Karpas-422 (cell line): Measurements from ENCODE around the gene GPR151. TPM values are rescaled to one million over a fixed set of nuclear protein-coding genes. Genes with fewer than 3 reads are reported as not detected.

Experiments used
- DNase-seq: peaks from one replicate; pipeline ENCODE4 v3.0.0-alpha.2; 2015
- H2AFZ ChIP-seq: fragments of 200-600 bp; sonication (generic); 2 replicates; pipeline ENCODE4 v1.6.1; 2014; ENCODE audit warnings: antibody characterized with exemption, low read length, mixed read lengths
- H3K27ac ChIP-seq: fragments of 200-600 bp; sonication (generic); 2 replicates; pipeline ENCODE4 v1.5.1; 2014; ENCODE audit warnings: mild to moderate bottlenecking, low read length, moderate library complexity
- H3K27me3 ChIP-seq: fragments of 200-600 bp; sonication (generic); 2 replicates; pipeline ENCODE4 v1.6.1; 2014; ENCODE audit warnings: low read length, mixed read lengths
- H3K36me3 ChIP-seq: fragments of 200-600 bp; sonication (generic); 2 replicates; pipeline ENCODE4 v1.6.1; 2014; ENCODE audit warnings: low read length, mixed read lengths; ENCODE audit not compliant: insufficient read depth
- H3K4me1 ChIP-seq: fragments of 200-600 bp; sonication (generic); 2 replicates; pipeline ENCODE4 v1.6.1; 2014; ENCODE audit warnings: mild to moderate bottlenecking, low read length, mixed read lengths
- H3K4me2 ChIP-seq: fragments of 200-600 bp; sonication (generic); 2 replicates; pipeline ENCODE4 v1.6.1; 2014; ENCODE audit warnings: low read length, low read depth, mild to moderate bottlenecking; ENCODE audit not compliant: poor library complexity, severe bottlenecking
- H3K4me3 ChIP-seq: fragments of 200-600 bp; sonication (generic); 2 replicates; pipeline ENCODE4 v1.5.1; 2014; ENCODE audit warnings: mild to moderate bottlenecking, antibody characterized with exemption, low read length, mixed read lengths
- H3K79me2 ChIP-seq: fragments of 200-600 bp; sonication (generic); 2 replicates; pipeline ENCODE4 v1.6.1; 2014; ENCODE audit warnings: mild to moderate bottlenecking, low read length, mixed read lengths
- H3K9ac ChIP-seq: fragments of 200-600 bp; sonication (generic); 2 replicates; pipeline ENCODE4 v1.6.0; 2014; ENCODE audit warnings: low read length
- H3K9me2 ChIP-seq: fragments of 200-600 bp; sonication (generic), shearing (Covaris generic); replicated peaks from 2 replicates; pipeline ENCODE4 v1.6.0; 2014; ENCODE audit warnings: mild to moderate bottlenecking, low read length, moderate library complexity; ENCODE audit not compliant: insufficient read depth
- H3K9me3 ChIP-seq: fragments of 300-700, 200-600 bp; sonication (generic); 2 replicates; pipeline ENCODE4 v1.6.1; 2014; ENCODE audit warnings: low read length, mixed read lengths
- H4K20me1 ChIP-seq: fragments of 200-600 bp; sonication (generic); 2 replicates; pipeline ENCODE4 v1.6.1; 2014; ENCODE audit warnings: mild to moderate bottlenecking, antibody characterized with exemption, low read length, low read depth; ENCODE audit not compliant: insufficient read depth
- total RNA-seq: library from RNA; depleted of rRNA; stranded (reverse); fragments of >200 nt; shearing (Covaris generic); gene quantifications from 2 replicates; pipeline ENCODE4 v1.2.3, GENCODE V29; 2014; ENCODE audit warnings: low replicate concordance

GPR151 gene
- total RNA-seq, 1 experiment from 2014 or later, result not detected

DNA sequence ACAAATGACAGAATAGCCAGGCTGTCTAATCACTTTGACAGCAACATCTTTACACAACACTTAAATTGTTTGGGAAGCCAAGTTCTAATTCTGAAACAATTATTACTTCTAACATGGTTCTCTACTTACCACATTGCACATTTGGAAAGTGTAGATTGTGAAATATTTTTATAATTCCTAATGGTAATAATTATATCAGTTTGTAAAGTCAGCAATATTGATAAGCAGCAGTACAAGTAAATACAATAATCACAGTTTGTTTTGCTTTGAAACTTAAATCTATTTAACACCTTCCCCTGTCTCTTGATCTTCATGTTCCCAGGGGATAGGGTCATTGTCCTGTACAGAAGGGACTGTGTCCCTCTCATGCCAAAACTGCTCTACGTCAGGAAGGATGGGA is 1.4 kb downstream of the GPR151 start:
- Histone ChIP-seq H3K27me3 (no peaks in the 10 kb centered on the region), H3K9ac (no peak overlapping the region), H3K4me3 (no peak overlapping the region), H2AFZ (no peak overlapping the region), H4K20me1 (peaks cover 12% of the 10 kb centered on the region), H3K79me2 (no peaks in the 10 kb centered on the region), H3K4me1 (peaks cover 46% of the 10 kb centered on the region), H3K4me2 (peak overlapping the region; percentile 12), H3K27ac (no peak overlapping the region), H3K9me2 (no peaks in the 10 kb centered on the region), H3K36me3 (peaks cover 41% of the 10 kb centered on the region), H3K9me3 (no peaks in the 10 kb centered on the region)
- DNase-seq, result no peak

DNA sequence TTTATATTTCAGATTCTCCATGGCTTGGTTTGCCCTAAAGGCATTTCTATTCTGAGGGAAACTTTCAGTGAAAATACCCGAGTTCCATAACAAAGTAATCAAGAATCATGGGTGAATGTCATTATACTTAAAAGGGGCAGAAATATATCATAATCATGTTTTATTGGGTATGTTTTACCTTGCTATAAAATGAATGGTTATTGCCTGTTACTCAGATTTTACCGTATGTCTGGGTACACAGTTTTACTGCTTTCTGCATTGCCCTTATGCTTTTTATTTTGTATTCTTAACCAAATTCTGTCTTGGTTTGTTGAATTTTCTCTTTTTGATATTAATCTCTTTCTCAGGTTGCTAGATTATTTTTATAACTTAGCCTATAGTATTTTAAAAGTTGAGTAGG is 2.5 kb downstream of the GPR151 start:
- no peak overlapping the region for H2AFZ ChIP-seq
- no peak overlapping the region for H3K4me2 ChIP-seq
- H3K27ac ChIP-seq, result no peak overlapping the region
- no peaks in the 10 kb centered on the region for H3K9me2 ChIP-seq
- H3K9me3 ChIP-seq, result no peaks in the 10 kb centered on the region
- peaks cover 52% of the 10 kb centered on the region for H3K36me3 ChIP-seq
- DNase-seq, result no peak
- peaks cover 41% of the 10 kb centered on the region for H3K4me1 ChIP-seq
- peaks cover 12% of the 10 kb centered on the region for H4K20me1 ChIP-seq
- H3K27me3 ChIP-seq, result no peaks in the 10 kb centered on the region
- H3K4me3 ChIP-seq, result no peak overlapping the region
- no peak overlapping the region for H3K9ac ChIP-seq
- H3K79me2 ChIP-seq, result no peaks in the 10 kb centered on the region

- H3K9me3 ChIP-seq, result no peaks in the 10 kb centered on the region
- H2AFZ ChIP-seq, result no peak overlapping the region
- H4K20me1 ChIP-seq, result peaks cover 10% of the 10 kb centered on the region
- H3K27me3 ChIP-seq, result no peaks in the 10 kb centered on the region
- no peak overlapping the region for H3K27ac ChIP-seq
- H3K9ac ChIP-seq, result no peak overlapping the region
- H3K4me3 ChIP-seq, result no peak overlapping the region
- H3K4me1 ChIP-seq, result peaks cover 30% of the 10 kb centered on the region
- no peak for DNase-seq
- H3K79me2 ChIP-seq, result no peaks in the 10 kb centered on the region
- no peaks in the 10 kb centered on the region for H3K9me2 ChIP-seq
- peaks cover 74% of the 10 kb centered on the region for H3K36me3 ChIP-seq
- H3K4me2 ChIP-seq, result no peak overlapping the region
These were observed 5.3 kb downstream of the GPR151 start for GRCh38 chr5:146510559-146511125.

GRCh38 chr5:146507428-146507827 is 8.6 kb downstream of the GPR151 start:
- no peak overlapping the region for H3K4me2 ChIP-seq
- DNase-seq, result no peak
- H3K9me2 ChIP-seq, result no peaks in the 10 kb centered on the region
- H3K9me3 ChIP-seq, result no peaks in the 10 kb centered on the region
- no peak overlapping the region for H3K9ac ChIP-seq
- H3K27ac ChIP-seq, result no peak overlapping the region
- no peaks in the 10 kb centered on the region for H3K4me1 ChIP-seq
- H3K79me2 ChIP-seq, result peaks cover 3% of the 10 kb centered on the region; the same call in 1 of the 2 replicates
- no peak overlapping the region for H2AFZ ChIP-seq
- no peaks in the 10 kb centered on the region for H4K20me1 ChIP-seq
- H3K27me3 ChIP-seq, result no peaks in the 10 kb centered on the region
- H3K4me3 ChIP-seq, result no peak overlapping the region
- peaks cover 77% of the 10 kb centered on the region for H3K36me3 ChIP-seq

DNA sequence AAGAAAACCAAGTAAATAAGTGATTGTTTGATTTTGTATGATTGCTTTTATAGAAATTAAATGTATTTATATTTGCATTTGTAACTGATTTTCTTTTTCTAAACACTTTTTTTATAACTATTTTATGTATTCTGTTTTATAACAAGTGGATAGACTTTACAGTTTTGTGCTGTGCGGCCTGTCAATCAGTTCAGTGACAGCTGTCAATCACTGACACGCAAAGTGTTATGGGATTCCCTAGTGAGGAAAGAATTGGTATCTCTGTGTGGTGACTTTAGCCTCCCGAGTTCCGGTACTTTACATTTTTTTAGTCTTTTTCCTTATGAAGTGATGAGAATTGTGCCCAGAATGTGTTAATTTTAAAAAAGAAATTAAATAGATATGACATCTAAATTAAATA is 16.3 kb downstream of the GPR151 start:
- H3K9me3 ChIP-seq, result no peaks in the 10 kb centered on the region
- H3K4me1 ChIP-seq, result peaks cover 5% of the 10 kb centered on the region; the same call in 1 of the 2 replicates
- peaks cover 58% of the 10 kb centered on the region; the same call in 1 of the 2 replicates for H3K36me3 ChIP-seq
- H3K4me3 ChIP-seq, result no peak overlapping the region
- no peaks in the 10 kb centered on the region for H3K9me2 ChIP-seq
- no peak overlapping the region for H3K27ac ChIP-seq
- H2AFZ ChIP-seq, result no peak overlapping the region
- H4K20me1 ChIP-seq, result peaks cover 4% of the 10 kb centered on the region; the same call in 1 of the 2 replicates
- H3K4me2 ChIP-seq, result no peak overlapping the region
- H3K9ac ChIP-seq, result no peak overlapping the region
- no peaks in the 10 kb centered on the region for H3K27me3 ChIP-seq
- no peak for DNase-seq
- peaks cover 56% of the 10 kb centered on the region for H3K79me2 ChIP-seq

GRCh38 chr5:146494656-146495055 is 21.3 kb downstream of the GPR151 start:
- Histone ChIP-seq H3K4me1 (peaks cover 5% of the 10 kb centered on the region; the same call in 1 of the 2 replicates), H3K4me3 (no peak overlapping the region), H3K4me2 (no peak overlapping the region), H3K79me2 (peaks cover 81% of the 10 kb centered on the region), H3K9me2 (no peaks in the 10 kb centered on the region), H3K27ac (no peak overlapping the region), H4K20me1 (peaks cover 4% of the 10 kb centered on the region; the same call in 1 of the 2 replicates), H2AFZ (no peak overlapping the region), H3K27me3 (no peaks in the 10 kb centered on the region), H3K9me3 (no peaks in the 10 kb centered on the region), H3K36me3 (peaks cover 62% of the 10 kb centered on the region; the same call in 1 of the 2 replicates), H3K9ac (no peak overlapping the region)
- DNase-seq, result no peak

GRCh38 chr5:146490089-146490843 is 25.7 kb downstream of the GPR151 start:
- H3K4me3 ChIP-seq, result no peak overlapping the region
- no peaks in the 10 kb centered on the region for H3K9me2 ChIP-seq
- peaks cover 70% of the 10 kb centered on the region; the same call in 1 of the 2 replicates for H3K36me3 ChIP-seq
- H2AFZ ChIP-seq, result no peak overlapping the region
- H3K79me2 ChIP-seq, result peaks cover 72% of the 10 kb centered on the region
- H4K20me1 ChIP-seq, result no peaks in the 10 kb centered on the region
- DNase-seq, result no peak
- no peaks in the 10 kb centered on the region for H3K9me3 ChIP-seq
- no peaks in the 10 kb centered on the region for H3K27me3 ChIP-seq
- no peaks in the 10 kb centered on the region for H3K4me1 ChIP-seq
- no peak overlapping the region for H3K9ac ChIP-seq
- no peak overlapping the region for H3K4me2 ChIP-seq
- H3K27ac ChIP-seq, result no peak overlapping the region

DNA sequence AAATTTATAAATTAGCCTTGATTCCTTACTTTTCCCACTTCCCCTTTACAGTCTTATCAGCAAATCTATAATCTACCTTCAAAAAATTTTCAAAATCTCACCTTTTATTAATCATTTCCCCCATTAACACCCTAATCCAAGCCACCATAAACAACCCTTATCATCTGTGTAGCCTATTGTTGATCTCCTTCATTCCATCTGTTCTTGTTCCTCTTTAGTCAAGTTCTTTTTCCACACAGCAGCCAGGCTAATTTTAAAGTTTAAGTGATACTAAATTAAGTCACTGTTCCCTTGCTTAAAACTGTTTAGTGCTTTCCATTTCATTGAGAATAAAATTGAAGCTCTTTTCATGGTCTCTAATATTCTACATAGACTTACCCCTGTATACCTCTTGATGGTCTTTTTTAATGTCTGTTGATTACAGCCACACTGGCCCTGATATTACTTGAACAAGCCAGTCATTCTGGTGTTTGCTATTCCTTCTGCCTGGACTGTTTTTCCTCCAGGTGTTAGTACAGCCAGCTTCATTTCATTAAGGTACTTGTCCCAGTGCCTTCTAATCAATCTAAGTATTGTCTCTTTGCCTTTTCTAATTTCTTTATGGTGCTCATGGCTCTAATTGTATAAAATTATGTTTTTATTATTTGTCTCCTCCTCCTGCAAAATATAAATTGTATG is 31.1 kb downstream of the GPR151 start:
- no peak overlapping the region for H3K4me3 ChIP-seq
- H2AFZ ChIP-seq, result no peak overlapping the region
- H3K4me1 ChIP-seq, result no peaks in the 10 kb centered on the region
- H3K36me3 ChIP-seq, result peaks cover 86% of the 10 kb centered on the region
- H3K9me3 ChIP-seq, result no peaks in the 10 kb centered on the region
- H3K9ac ChIP-seq, result no peak overlapping the region
- H4K20me1 ChIP-seq, result no peaks in the 10 kb centered on the region
- no peaks in the 10 kb centered on the region for H3K27me3 ChIP-seq
- H3K27ac ChIP-seq, result no peak overlapping the region
- peaks cover 64% of the 10 kb centered on the region for H3K79me2 ChIP-seq
- no peak overlapping the region for H3K4me2 ChIP-seq
- DNase-seq, result no peak
- H3K9me2 ChIP-seq, result no peaks in the 10 kb centered on the region
